ENCODE results near the gene ADCY1. TPM values are rescaled to one million over a fixed set of nuclear protein-coding genes. Genes with fewer than 3 reads are reported as not detected.

ADCY1 gene
- total and polyA plus RNA-seq, 2 donors (not counting 3 experiments of a cell fraction or from before 2014, with no cell fraction given): 0.52 to 1.6 TPM

GRCh38 chr7:45645141-45645969, 71.2 kb downstream of the ADCY1 start:
- dilution Hi-C loops (cut with MboI; ENCODE audit: extremely low pct_ligation_motif_present, low sequenced_read_pairs): no loop called here
- intact Hi-C loops (cut with micrococcal nuclease): no loop called here
- BruUV-seq (replicated peaks): no TSS peak
- Histone ChIP-seq H3K9me3 (replicated peaks; ENCODE audit: control insufficient read depth, insufficient read depth, low read length) (no peaks in the 10 kb centered on the region), H3K4me1 (ENCODE audit: control insufficient read depth, extremely low read depth, insufficient read depth, low read length) (no peaks in the 10 kb centered on the region), H3K4me3 (replicated peaks in 1 of 3; ENCODE audit: insufficient read depth in 1 of 3, low read depth in 1 of 3, low read length in 3 of 3) (no peak overlapping the region), H4K20me1 (replicated peaks; ENCODE audit: control insufficient read depth, extremely low read depth, insufficient read depth, low read length) (no peaks in the 10 kb centered on the region), H2AFZ (ENCODE audit: low read depth, low read length) (no peak overlapping the region), H3K79me2 (ENCODE audit: control insufficient read depth, insufficient read depth, low read length) (no peaks in the 10 kb centered on the region), H3K27me3 (ENCODE audit: control insufficient read depth in 2 of 2, insufficient read depth in 2 of 2, low read length in 2 of 2) (no peaks in the 10 kb centered on the region), H3K4me2 (ENCODE audit: insufficient read depth, low read length) (no peak overlapping the region), H3K36me3 (ENCODE audit: control insufficient read depth in 2 of 2, extremely low read depth in 1 of 2, insufficient read depth in 2 of 2, low read length in 2 of 2) (no peaks in the 10 kb centered on the region), H3K9ac (replicated peaks; ENCODE audit: extremely low read depth, insufficient read depth, low read length) (no peak overlapping the region), H3K9me1 (replicated peaks; ENCODE audit: control insufficient read depth, extremely low read depth, insufficient read depth, low read length) (no peaks in the 10 kb centered on the region), H3K27ac (ENCODE audit: insufficient read depth, low read depth, low read length) (no peak overlapping the region)
- TF ChIP-seq GATA2 (IDR thresholded peaks at IDR 0.05; ENCODE audit: insufficient read depth, insufficient read length, low read depth, low read length) (no peak), POLR2AphosphoS5 (IDR thresholded peaks at IDR 0.05; ENCODE audit: insufficient read depth, low read depth, low read length) (no peak), CTCF (IDR thresholded peaks at IDR 0.05; ENCODE audit: extremely low read depth in 1 of 2, insufficient read depth in 1 of 2, low read depth in 1 of 2, low read length in 2 of 2) (no peak), POLR2A (IDR thresholded peaks at IDR 0.05; ENCODE audit: low read depth, low read length) (no peak), JUN (IDR thresholded peaks at IDR 0.05; ENCODE audit: borderline replicate concordance, insufficient read depth, insufficient read length, low read depth) (no peak), MYC (IDR thresholded peaks at IDR 0.05; ENCODE audit: low read depth, low read length) (no peak)
- CTCF ChIA-PET: no interaction called here
- DNase-seq (ENCODE audit: low read depth, low spot score): no peak
- POLR2A ChIA-PET: no interaction called here
- FAIRE-seq: no peak

All from endothelial cell of umbilical vein (primary cell).